ENCODE results near the gene LMO1. TPM values are rescaled to one million over a fixed set of nuclear protein-coding genes. Genes with fewer than 3 reads are reported as not detected.

LMO1 gene
- total RNA-seq, 6 experiments from 2014 or later: not detected

- TF ChIP-seq CTCF (IDR thresholded peaks at IDR 0.05) (peak; percentile 81 to 95 (median 92)), POLR2A (IDR thresholded peaks at IDR 0.05) (no peak)
- no peaks in the 10 kb centered on the region for H3K36me3 ChIP-seq
- intact Hi-C loops (cut with DNase I): no loop called here
- H3K9me3 ChIP-seq: no peaks in the 10 kb centered on the region
- H3K4me1 ChIP-seq: no peaks in the 10 kb centered on the region
- no peak overlapping the region for H3K27ac ChIP-seq
- 0% methylated on average over 5 of the region's 8 CpGs for WGBS (ENCODE audit: insufficient coverage, low coverage, low lambda C conversion rate, missing lambda C conversion rate)
- peak; percentile 53 to 71 (median 66) for DNase-seq
- H3K4me3 ChIP-seq: no peak overlapping the region
- peak; percentile 45 to 68 (median 59) for ATAC-seq
- no peaks in the 10 kb centered on the region for H3K27me3 ChIP-seq
These were observed 38.1 kb downstream of the LMO1 start for GRCh38 chr11:8225589-8226036.

- Histone ChIP-seq H3K9me3 (no peaks in the 10 kb centered on the region), H3K27ac (no peak overlapping the region), H3K36me3 (no peaks in the 10 kb centered on the region), H3K27me3 (no peaks in the 10 kb centered on the region), H3K4me3 (no peak overlapping the region), H3K4me1 (no peaks in the 10 kb centered on the region)
- intact Hi-C loops (cut with DNase I): loop anchor here in 1 of 2 donors (5.0 kb wide), 1 partner anchor 343 kb away; no protein-coding TSS in a partner anchor
- no peak for DNase-seq
- TF ChIP-seq POLR2A (IDR thresholded peaks at IDR 0.05): no peak
- TF ChIP-seq CTCF (IDR thresholded peaks at IDR 0.05): no peak
- WGBS (ENCODE audit: insufficient coverage, low coverage, low lambda C conversion rate, missing lambda C conversion rate): 63% methylated on average over 1 of the region's 2 CpGs
- ATAC-seq: no peak
These were observed 39.0 kb downstream of the LMO1 start for GRCh38 chr11:8224711-8225110.

- Histone ChIP-seq H3K4me3 (no peak overlapping the region), H3K27me3 (no peaks in the 10 kb centered on the region), H3K27ac (no peak overlapping the region), H3K36me3 (no peaks in the 10 kb centered on the region), H3K4me1 (no peaks in the 10 kb centered on the region), H3K9me3 (no peaks in the 10 kb centered on the region)
- TF ChIP-seq CTCF (IDR thresholded peaks at IDR 0.05) (no peak), POLR2A (IDR thresholded peaks at IDR 0.05) (no peak)
- ATAC-seq (no peak), DNase-seq (peak in 1 of 3 donors; percentile 34)
- 74% methylated on average over 8 of the region's 13 CpGs for WGBS (ENCODE audit: insufficient coverage, low coverage, low lambda C conversion rate, missing lambda C conversion rate)
- intact Hi-C loops (cut with DNase I): loop anchor here in 1 of 2 donors (5.0 kb wide), 1 partner anchor 343 kb away; no protein-coding TSS in a partner anchor
These were observed 39.5 kb downstream of the LMO1 start for GRCh38 chr11:8224161-8224591.

- TF ChIP-seq CTCF (IDR thresholded peaks at IDR 0.05): no peak
- no peak for TF ChIP-seq POLR2A (IDR thresholded peaks at IDR 0.05)
- 55% methylated on average over 6 of the region's 6 CpGs for WGBS (ENCODE audit: insufficient coverage, low coverage, low lambda C conversion rate, missing lambda C conversion rate)
- ATAC-seq (no peak), DNase-seq (no peak)
- H3K9me3 ChIP-seq: no peaks in the 10 kb centered on the region
- H3K27me3 ChIP-seq: no peaks in the 10 kb centered on the region
- no peak overlapping the region for H3K4me3 ChIP-seq
- no peak overlapping the region for H3K27ac ChIP-seq
- H3K4me1 ChIP-seq: no peaks in the 10 kb centered on the region
- no peaks in the 10 kb centered on the region for H3K36me3 ChIP-seq
- intact Hi-C loops (cut with DNase I): loop anchor here in 1 of 2 donors (5.0 kb wide), 1 partner anchor 344 kb away; no protein-coding TSS in a partner anchor
These were observed 40.2 kb downstream of the LMO1 start for GRCh38 chr11:8223513-8223900.

All from right lobe of liver (tissue), 6 donors.